Dermis microvascular lymphatic vessel endothelial cell (primary cell): ENCODE data around the gene GABPB2. TPM values are rescaled to one million over a fixed set of nuclear protein-coding genes. Genes with fewer than 3 reads are reported as not detected.

Source experiments
- DNase-seq, 2 donors: peaks; one replicate each; pipeline versions ENCODE4 v3.0.0 to v3.0.0-alpha.2; 2010; ENCODE audit warnings: low read depth in 2 of 2
- total RNA-seq: library from RNA; depleted of rRNA; stranded (reverse); fragments of >200 nt; gene quantifications from 2 replicates; pipeline ENCODE4 v1.2.1, GENCODE V29; 2014

Gene GABPB2
- total RNA-seq, result 5.6 and 6.4 TPM in 2 replicates

GRCh38 chr1:151070474-151071276 lies at the start of gene GABPB2:
Gene GABPB2, plus strand, starts transcription at chr1:151070761. Its CDS starts 17,429 bp downstream, at chr1:151088190.
- DNase-seq, result peak; percentile 78 to 95

GRCh38 chr1:151024540-151025146 lies 45.9 kb upstream of the GABPB2 start:
- peak; percentile 65 to 79 for DNase-seq

- no peak for DNase-seq
Observed at GRCh38 chr1:151026460-151026859, 44.1 kb upstream of the GABPB2 start.

- DNase-seq, result no peak
Observed at GRCh38 chr1:151032164-151032563, 38.4 kb upstream of the GABPB2 start.

- no peak for DNase-seq
Observed at GRCh38 chr1:151035167-151035566, 35.4 kb upstream of the GABPB2 start.

GRCh38 chr1:151036356-151036755 lies 34.2 kb upstream of the GABPB2 start, which contains the start of gene BNIPL:
Gene BNIPL, plus strand, starts transcription at chr1:151036586. Its CDS starts 140 bp downstream, at chr1:151036726.
- no peak for DNase-seq

- no peak for DNase-seq
Observed at GRCh38 chr1:151037032-151037431, 33.5 kb upstream of the GABPB2 start.

DNA sequence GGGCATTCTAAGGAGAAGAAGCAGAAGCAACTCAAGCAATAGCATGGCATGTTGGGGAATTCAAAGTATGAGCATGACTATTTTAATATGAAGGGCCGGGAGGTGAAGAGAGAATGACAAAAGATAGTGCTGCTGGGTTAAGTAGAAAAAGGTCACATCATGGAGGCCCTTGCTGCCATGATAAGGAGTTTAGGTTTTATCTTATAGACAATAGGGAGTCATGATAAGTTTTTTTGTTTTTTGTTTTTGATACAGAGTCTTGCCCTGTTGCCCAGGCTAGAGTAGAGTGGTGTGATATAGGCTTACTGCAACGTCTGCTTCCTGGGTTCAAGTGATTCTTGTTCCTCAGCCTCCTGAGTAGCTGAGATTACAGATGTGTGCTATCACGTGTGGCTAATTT lies 31.0 kb upstream of the GABPB2 start:
- no peak for DNase-seq

DNA sequence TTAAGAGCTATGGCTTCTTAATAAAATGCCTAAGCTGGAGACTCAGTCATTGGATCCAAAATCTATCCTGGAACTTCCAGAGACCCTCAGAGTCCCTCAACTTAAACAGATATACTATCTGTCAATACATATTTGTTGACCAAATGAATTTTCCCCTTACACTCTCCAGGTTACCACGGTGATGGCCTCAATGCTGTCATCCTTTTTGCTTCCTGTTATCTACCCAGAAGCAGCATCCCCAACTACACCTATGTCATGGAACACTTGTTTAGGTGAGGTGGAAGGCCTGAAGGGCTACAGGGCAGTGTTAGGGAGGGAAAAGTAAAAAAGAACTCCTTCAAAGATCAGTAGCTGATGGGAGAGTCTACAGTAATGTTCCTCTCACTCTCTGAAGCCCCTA lies 27.4 kb upstream of the GABPB2 start:
- no peak for DNase-seq

DNA sequence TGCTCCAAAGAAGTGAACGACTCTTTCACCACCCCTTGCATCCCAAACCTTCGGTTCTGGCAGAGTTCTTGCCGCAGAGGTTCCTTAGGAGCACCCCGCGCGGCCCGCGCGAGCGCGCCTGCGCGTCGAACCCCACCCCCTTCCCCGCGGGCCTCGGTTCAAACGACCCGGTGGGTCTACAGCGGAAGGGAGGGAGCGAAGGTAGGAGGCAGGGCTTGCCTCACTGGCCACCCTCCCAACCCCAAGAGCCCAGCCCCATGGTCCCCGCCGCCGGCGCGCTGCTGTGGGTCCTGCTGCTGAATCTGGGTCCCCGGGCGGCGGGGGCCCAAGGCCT lies 23.0 kb upstream of the GABPB2 start, which contains the start of gene C1orf56:
Gene C1orf56, plus strand, starts transcription at position 161 of the 334 bp plus-strand sequence. Its CDS starts 97 bp downstream, at position 258.
- peak in 1 of 2 donors; percentile 56 for DNase-seq

DNA sequence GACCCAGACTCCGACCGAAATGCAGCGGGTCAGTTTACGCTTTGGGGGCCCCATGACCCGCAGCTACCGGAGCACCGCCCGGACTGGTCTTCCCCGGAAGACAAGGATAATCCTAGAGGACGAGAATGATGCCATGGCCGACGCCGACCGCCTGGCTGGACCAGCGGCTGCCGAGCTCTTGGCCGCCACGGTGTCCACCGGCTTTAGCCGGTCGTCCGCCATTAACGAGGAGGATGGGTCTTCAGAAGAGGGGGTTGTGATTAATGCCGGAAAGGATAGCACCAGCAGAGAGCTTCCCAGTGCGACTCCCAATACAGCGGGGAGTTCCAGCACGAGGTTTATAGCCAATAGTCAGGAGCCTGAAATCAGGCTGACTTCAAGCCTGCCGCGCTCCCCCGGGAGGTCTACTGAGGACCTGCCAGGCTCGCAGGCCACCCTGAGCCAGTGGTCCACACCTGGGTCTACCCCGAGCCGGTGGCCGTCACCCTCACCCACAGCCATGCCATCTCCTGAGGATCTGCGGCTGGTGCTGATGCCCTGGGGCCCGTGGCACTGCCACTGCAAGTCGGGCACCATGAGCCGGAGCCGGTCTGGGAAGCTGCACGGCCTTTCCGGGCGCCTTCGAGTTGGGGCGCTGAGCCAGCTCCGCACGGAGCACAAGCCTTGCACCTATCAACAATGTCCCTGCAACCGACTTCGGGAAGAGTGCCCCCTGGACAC lies 22.5 kb upstream of the GABPB2 start:
- peak in 1 of 2 donors; percentile 76 for DNase-seq

DNA sequence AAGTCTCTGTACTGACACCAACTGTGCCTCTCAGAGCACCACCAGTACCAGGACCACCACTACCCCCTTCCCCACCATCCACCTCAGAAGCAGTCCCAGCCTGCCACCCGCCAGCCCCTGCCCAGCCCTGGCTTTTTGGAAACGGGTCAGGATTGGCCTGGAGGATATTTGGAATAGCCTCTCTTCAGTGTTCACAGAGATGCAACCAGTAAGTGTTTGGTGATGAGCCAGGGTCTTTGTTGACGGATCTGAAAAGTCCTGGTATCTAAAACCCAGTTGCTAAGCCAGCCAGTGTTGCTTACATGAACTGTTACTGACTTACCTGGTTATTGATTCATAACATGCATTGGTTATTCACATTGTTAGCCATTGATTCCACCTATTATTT lies 21.9 kb upstream of the GABPB2 start:
- no peak for DNase-seq

GRCh38 chr1:151049458-151049857 lies 21.1 kb upstream of the GABPB2 start:
- DNase-seq, result no peak

DNA sequence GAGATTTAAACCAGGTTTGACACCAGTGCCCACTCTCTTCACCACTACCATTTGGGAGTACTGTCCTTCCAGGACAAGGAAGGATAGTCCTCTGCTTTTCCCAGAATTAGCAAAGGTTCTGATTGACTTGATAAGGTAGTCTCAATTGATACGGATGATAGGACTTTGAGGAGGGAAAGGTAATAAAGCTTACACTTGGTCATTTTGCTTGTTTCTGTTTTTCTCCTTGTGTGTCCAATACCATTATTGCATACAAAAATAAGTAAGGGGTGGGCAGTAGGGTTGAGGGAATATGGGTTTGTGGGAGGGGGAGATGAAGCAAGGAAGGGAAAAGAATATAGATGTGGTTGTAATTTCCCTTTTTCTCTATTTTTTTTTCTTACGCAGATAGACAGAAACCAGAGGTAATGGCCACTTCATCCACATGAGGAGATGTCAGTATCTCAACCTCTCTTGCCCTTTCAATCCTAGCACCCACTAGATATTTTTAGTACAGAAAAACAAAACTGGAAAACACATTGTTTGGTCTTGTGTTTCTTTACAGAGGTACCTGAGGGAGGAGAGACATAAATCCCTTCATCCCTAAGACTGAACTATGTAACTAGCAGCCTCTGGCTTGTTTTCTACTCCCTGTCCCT lies 20.4 kb upstream of the GABPB2 start:
- no peak for DNase-seq

DNA sequence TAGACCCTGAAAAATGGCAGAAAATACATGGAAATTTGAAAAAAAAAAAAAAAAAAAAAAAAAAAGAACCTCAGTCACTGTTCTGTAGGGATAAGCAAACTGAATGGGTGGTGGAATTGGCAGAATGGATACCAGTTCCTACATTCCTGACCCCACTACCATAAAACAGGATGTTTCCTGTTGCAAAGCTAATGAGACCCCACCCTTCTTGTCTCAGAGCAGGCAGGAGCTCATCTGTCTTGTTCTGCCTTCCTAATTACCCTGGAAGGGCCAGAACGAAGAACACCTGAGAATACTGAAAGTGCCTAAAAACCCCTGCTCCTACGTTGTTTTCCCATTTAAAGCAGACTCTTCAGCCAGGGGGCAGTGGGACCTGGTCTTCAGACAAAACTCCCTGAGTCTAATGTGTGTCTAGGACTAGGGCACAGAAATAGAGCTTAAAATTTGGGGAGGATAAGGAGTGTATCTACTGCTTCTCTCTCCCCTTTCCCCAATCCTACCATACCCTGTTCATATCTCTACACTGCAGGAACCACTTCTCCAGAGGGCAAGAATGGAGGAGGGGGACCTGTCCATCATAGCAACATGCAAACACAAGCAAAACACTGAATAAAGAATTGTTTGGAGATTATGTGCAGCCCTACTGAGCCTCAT lies 19.1 kb upstream of the GABPB2 start:
- DNase-seq, result no peak

GRCh38 chr1:151054971-151055547 lies 15.5 kb upstream of the GABPB2 start:
- no peak for DNase-seq

DNA sequence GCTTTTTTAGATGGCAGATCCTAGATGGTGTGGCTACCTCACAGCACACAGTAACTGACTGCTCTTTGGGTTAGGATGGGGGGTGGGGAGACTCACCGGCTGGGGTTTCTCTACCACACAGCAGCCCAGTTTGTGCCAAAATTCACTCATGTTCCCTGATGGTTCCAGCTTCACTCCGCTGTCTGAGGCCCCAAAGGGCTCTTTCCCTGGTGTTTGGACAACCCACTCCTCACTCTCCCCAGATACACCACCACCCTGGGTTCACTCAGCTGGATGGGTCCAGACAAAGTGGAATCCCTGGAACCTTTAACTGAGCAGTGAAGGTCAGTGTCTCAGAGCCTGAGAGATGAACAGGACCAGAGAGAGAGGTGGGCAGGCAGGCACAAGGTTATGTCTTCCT lies 15.0 kb upstream of the GABPB2 start:
- no peak for DNase-seq

DNA sequence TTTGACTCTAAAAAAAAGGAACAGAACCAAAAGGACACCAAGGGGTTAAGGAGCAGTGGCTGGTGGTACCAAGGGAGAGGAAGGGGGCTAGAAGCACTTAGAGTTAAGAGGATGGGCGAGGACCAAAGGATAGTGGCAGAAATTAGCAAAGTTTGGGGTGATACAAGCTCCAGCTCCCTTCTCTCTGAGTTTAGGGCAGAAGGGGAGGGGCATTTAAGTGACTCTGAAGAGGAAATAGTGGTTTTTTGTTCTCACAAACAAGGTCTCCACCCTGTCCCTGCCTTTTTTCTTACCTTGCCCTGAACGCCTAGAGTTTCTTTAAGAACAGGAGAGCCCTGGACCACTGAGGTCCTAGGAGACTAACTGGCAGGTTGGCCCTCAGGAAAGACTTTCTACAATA lies 14.4 kb upstream of the GABPB2 start:
- no peak for DNase-seq

DNA sequence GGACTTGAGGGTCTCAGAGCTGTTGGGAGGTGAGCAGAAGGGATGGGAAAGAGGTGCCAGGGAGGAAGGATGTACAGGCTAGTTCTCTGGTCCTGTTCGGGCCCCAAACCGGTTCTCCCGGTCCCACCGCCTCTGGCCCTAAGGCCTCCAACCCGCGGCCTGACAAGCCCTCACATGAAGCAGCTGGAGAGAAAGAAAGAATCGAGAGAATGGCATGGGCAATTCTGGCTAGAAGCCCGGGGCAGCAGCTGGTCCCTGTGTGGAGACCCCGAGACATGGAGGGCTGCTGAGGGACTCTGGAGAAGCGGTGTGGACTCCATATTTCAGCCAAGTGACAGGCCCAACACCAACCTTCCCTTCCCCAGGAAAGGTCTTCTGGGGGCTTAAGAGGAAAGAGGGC lies 11.9 kb upstream of the GABPB2 start:
- DNase-seq, result peak in 1 of 2 donors; percentile 24

DNA sequence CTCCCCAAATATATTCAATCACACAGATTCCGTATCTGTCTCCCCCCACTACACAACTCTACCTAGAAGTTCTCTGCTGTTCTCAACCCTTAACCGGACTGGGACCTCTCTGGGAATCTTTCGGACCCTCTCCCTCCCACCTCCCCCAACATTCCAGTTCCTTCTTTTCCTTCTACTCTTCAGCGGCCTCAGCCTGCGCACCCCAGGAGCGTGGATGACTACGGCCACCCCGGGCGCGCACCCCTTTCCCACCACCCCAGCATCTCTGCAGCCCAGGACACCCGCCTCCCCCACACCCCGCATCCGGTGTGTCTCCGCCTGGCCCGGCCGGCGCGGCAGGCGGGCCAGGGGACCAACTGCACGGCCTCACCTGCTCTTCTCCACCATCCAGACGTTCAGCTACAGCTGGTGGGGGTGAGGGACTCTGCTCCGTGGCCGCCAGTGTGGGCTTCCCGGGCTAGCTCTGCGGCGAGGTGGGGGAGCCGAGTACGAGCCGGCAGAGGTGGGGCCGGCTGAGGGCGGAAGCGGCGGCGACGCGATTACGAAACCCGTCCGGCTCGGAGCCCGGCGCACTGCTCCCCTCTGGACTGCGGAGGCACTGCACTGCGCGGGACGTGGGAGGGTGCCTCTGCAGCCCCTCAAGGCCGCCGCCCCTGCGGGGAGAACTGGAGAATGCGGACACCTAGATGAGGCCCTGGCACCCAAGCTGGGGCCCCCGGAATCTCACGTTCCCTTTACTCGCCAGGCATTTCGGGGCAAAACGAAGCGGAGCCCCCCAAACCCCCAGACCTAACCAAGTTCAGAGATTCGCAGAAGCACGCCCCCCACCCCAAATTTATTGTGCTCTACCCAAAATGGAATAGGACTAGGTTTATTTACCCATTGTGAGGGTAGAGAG lies 11.2 kb upstream of the GABPB2 start, which contains the start of gene CDC42SE1:
Gene CDC42SE1, minus strand, starts transcription at position 514 of the 898 bp plus-strand sequence. CDS start 3,892 bp downstream, outside the sequence.
- peak; percentile 61 to 88 for DNase-seq
